HL-60 (cell line): ENCODE data around the gene TBX15.

ENCODE experiments used
- CTCF ChIP-seq: IDR thresholded peaks from one replicate; pipeline ENCODE4 v1.5.1; 2011; ENCODE audit warnings: low read length, control low read depth, inconsistent platforms; ENCODE audit not compliant: insufficient read depth
- REST ChIP-seq: IDR thresholded peaks from 2 replicates; pipeline ENCODE4 v1.6.1; 2012; ENCODE audit warnings: low read depth; ENCODE audit not compliant: insufficient replicate concordance

- TF ChIP-seq REST (no peak), CTCF (no peak)
Observed at GRCh38 chr1:118842452-118843201, 145.5 kb downstream of the TBX15 start.
